Measurements from ENCODE around the gene STX7.

DNA sequence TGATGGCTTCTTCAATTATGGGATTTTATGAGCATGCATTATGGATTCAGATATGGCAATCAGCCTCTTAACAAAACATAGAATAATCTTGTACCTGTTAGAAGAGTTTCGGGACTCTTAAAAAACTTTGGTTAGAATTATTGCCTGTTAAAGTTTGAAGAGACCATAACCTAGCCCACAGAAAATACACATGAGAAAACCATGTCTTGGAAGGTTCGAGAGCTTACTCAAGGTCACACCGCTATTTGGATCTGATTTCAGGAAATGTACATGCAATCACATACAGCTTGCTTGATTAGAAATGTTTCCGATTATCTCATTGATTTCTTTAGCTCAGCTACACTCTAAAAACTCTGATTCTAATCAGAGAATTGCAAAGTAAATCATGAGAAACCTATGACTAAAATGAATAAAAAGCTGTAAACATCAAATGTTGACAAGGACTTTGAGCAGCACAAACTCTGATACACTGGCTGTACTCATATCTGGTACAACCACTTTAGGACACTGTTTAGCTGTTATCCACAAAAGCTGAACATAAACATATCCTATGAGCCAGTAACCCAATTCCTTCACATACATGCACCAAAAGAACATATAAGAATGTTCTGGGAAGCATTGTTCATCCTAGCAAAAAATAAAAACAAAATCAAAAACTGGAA is 16.3 kb downstream of the STX7 start:
- TF ChIP-seq CTCF (IDR thresholded peaks at IDR 0.05 in 8 of 11, conservative IDR thresholded peaks at IDR 0.05 in 3 of 11) (no peak), POLR2A (IDR thresholded peaks at IDR 0.05) (no peak)
